ENCODE data around the gene DTHD1.

The DTHD1 gene

GRCh38 chr4:36269533-36270173 lies 11.8 kb upstream of the DTHD1 start:
- no peak for DNase-seq (ENCODE audit: low spot score)

GRCh38 chr4:36273276-36273675 lies 8.1 kb upstream of the DTHD1 start:
- no peak for DNase-seq (ENCODE audit: low spot score)

- DNase-seq (ENCODE audit: low spot score): no peak
These were observed 7.3 kb upstream of the DTHD1 start for GRCh38 chr4:36274158-36274557.

- DNase-seq (ENCODE audit: low spot score): no peak
These were observed 3.9 kb upstream of the DTHD1 start for GRCh38 chr4:36277533-36277932.

GRCh38 chr4:36278789-36279188 lies 2.6 kb upstream of the DTHD1 start:
- DNase-seq (ENCODE audit: low spot score): no peak

GRCh38 chr4:36280555-36280954 lies 861 bp upstream of the DTHD1 start:
- DNase-seq (ENCODE audit: low spot score): no peak

GRCh38 chr4:36282503-36283030 lies 1.2 kb downstream of the DTHD1 start:
- DNase-seq (ENCODE audit: low spot score): no peak

- no peak for DNase-seq (ENCODE audit: low spot score)
These were observed 2.6 kb downstream of the DTHD1 start for GRCh38 chr4:36283912-36284465.

GRCh38 chr4:36285784-36286480 lies 4.5 kb downstream of the DTHD1 start:
- DNase-seq (ENCODE audit: low spot score): no peak

- DNase-seq (ENCODE audit: low spot score): no peak
These were observed 5.1 kb downstream of the DTHD1 start for GRCh38 chr4:36286481-36286871.

- DNase-seq (ENCODE audit: low spot score): no peak
These were observed 7.5 kb downstream of the DTHD1 start for GRCh38 chr4:36288731-36289426.

- DNase-seq (ENCODE audit: low spot score): no peak
These were observed 9.2 kb downstream of the DTHD1 start for GRCh38 chr4:36290641-36291040.

- no peak for DNase-seq (ENCODE audit: low spot score)
These were observed 11.3 kb downstream of the DTHD1 start for GRCh38 chr4:36292556-36293188.

- DNase-seq (ENCODE audit: low spot score): no peak
These were observed 19.7 kb downstream of the DTHD1 start for GRCh38 chr4:36301127-36301526.

- no peak for DNase-seq (ENCODE audit: low spot score)
These were observed 22.2 kb downstream of the DTHD1 start for GRCh38 chr4:36303426-36304137.

- no peak for DNase-seq (ENCODE audit: low spot score)
These were observed 22.8 kb downstream of the DTHD1 start for GRCh38 chr4:36304138-36304681.

GRCh38 chr4:36308150-36308549 lies 26.7 kb downstream of the DTHD1 start:
- DNase-seq (ENCODE audit: low spot score): no peak

- DNase-seq (ENCODE audit: low spot score): no peak
These were observed 28.8 kb downstream of the DTHD1 start for GRCh38 chr4:36310216-36310615.

- DNase-seq (ENCODE audit: low spot score): no peak
These were observed 29.4 kb downstream of the DTHD1 start for GRCh38 chr4:36310793-36311192.

GRCh38 chr4:36312511-36312910 lies 31.1 kb downstream of the DTHD1 start:
- no peak for DNase-seq (ENCODE audit: low spot score)

- DNase-seq (ENCODE audit: low spot score): no peak
These were observed 31.9 kb downstream of the DTHD1 start for GRCh38 chr4:36313301-36313700.

All from hepatic stellate cell (primary cell).